ENCODE measurements around the gene MPRIP.

Gene MPRIP

GRCh38 chr17:17017343-17018014 lies 24.8 kb upstream of the MPRIP start (continued):
- no peak for TF ChIP-seq OSR1 (CRISPR knock-in tag; IDR thresholded peaks at IDR 0.05)
- TF ChIP-seq, protein P1, sequence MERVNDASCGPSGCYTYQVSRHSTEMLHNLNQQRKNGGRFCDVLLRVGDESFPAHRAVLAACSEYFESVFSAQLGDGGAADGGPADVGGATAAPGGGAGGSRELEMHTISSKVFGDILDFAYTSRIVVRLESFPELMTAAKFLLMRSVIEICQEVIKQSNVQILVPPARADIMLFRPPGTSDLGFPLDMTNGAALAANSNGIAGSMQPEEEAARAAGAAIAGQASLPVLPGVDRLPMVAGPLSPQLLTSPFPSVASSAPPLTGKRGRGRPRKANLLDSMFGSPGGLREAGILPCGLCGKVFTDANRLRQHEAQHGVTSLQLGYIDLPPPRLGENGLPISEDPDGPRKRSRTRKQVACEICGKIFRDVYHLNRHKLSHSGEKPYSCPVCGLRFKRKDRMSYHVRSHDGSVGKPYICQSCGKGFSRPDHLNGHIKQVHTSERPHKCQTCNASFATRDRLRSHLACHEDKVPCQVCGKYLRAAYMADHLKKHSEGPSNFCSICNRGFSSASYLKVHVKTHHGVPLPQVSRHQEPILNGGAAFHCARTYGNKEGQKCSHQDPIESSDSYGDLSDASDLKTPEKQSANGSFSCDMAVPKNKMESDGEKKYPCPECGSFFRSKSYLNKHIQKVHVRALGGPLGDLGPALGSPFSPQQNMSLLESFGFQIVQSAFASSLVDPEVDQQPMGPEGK (CRISPR knock-in tag; IDR thresholded peaks at IDR 0.05; ENCODE audit: borderline replicate concordance) = no peak
- TF ChIP-seq, protein P2, sequence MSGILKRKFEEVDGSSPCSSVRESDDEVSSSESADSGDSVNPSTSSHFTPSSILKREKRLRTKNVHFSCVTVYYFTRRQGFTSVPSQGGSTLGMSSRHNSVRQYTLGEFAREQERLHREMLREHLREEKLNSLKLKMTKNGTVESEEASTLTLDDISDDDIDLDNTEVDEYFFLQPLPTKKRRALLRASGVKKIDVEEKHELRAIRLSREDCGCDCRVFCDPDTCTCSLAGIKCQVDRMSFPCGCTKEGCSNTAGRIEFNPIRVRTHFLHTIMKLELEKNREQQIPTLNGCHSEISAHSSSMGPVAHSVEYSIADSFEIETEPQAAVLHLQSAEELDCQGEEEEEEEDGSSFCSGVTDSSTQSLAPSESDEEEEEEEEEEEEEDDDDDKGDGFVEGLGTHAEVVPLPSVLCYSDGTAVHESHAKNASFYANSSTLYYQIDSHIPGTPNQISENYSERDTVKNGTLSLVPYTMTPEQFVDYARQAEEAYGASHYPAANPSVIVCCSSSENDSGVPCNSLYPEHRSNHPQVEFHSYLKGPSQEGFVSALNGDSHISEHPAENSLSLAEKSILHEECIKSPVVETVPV (CRISPR knock-in tag; IDR thresholded peaks at IDR 0.05) = no peak
- no peak for TF ChIP-seq ARNTL (CRISPR knock-in tag; IDR thresholded peaks at IDR 0.05; ENCODE audit: borderline replicate concordance, low read depth)
- no peak for TF ChIP-seq ZNF565 (CRISPR knock-in tag; conservative IDR thresholded peaks at IDR 0.05; ENCODE audit: low read depth)
- no peak for TF ChIP-seq CREB5 (CRISPR knock-in tag; IDR thresholded peaks at IDR 0.05; ENCODE audit: low read depth)
- no peak for TF ChIP-seq GLIS3 (CRISPR knock-in tag; IDR thresholded peaks at IDR 0.05)
- TF ChIP-seq ESRRG (CRISPR knock-in tag; IDR thresholded peaks at IDR 0.05) = no peak

DNA sequence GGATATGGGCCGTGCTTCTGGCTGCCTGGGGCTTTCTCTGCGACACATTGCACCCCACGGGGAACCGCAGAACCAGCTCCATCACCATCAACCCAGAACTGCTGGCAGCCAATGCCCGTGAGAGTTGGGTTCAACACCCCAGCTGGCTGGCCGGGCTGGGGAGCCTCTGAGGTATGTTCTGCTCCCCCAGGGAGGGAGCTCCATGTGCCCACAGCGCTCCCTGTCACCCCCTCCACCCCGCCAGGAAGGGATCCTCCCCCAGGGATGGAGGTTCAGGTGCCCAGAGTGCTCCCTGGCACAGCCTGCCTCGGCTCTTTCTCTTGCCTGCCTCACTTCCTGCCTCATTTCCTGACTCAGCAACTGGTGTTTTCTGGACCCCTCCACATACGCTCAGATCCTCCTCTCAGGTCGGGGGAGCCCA lies 24.2 kb upstream of the MPRIP start:
- TF ChIP-seq ZFP30 (CRISPR knock-in tag; IDR thresholded peaks at IDR 0.05) (no peak), ZNF565 (CRISPR knock-in tag; conservative IDR thresholded peaks at IDR 0.05; ENCODE audit: low read depth) (no peak), ISL1 (CRISPR knock-in tag; IDR thresholded peaks at IDR 0.05) (no peak), CREB5 (CRISPR knock-in tag; IDR thresholded peaks at IDR 0.05; ENCODE audit: low read depth) (no peak), ZNF8 (CRISPR knock-in tag; IDR thresholded peaks at IDR 0.05) (no peak), PPARA (CRISPR knock-in tag; IDR thresholded peaks at IDR 0.05; ENCODE audit: borderline replicate concordance) (no peak), ESRRG (CRISPR knock-in tag; IDR thresholded peaks at IDR 0.05) (no peak), CSDC2 (CRISPR knock-in tag; IDR thresholded peaks at IDR 0.05) (no peak), RARB (CRISPR knock-in tag; IDR thresholded peaks at IDR 0.05) (no peak), ZNF70 (CRISPR knock-in tag; IDR thresholded peaks at IDR 0.05) (no peak), ARNTL (CRISPR knock-in tag; IDR thresholded peaks at IDR 0.05; ENCODE audit: borderline replicate concordance, low read depth) (no peak)
- TF ChIP-seq, protein P2 (CRISPR knock-in tag; IDR thresholded peaks at IDR 0.05) = no peak
- TF ChIP-seq, protein P1 (CRISPR knock-in tag; IDR thresholded peaks at IDR 0.05; ENCODE audit: borderline replicate concordance) = no peak
- TF ChIP-seq, protein P3, sequence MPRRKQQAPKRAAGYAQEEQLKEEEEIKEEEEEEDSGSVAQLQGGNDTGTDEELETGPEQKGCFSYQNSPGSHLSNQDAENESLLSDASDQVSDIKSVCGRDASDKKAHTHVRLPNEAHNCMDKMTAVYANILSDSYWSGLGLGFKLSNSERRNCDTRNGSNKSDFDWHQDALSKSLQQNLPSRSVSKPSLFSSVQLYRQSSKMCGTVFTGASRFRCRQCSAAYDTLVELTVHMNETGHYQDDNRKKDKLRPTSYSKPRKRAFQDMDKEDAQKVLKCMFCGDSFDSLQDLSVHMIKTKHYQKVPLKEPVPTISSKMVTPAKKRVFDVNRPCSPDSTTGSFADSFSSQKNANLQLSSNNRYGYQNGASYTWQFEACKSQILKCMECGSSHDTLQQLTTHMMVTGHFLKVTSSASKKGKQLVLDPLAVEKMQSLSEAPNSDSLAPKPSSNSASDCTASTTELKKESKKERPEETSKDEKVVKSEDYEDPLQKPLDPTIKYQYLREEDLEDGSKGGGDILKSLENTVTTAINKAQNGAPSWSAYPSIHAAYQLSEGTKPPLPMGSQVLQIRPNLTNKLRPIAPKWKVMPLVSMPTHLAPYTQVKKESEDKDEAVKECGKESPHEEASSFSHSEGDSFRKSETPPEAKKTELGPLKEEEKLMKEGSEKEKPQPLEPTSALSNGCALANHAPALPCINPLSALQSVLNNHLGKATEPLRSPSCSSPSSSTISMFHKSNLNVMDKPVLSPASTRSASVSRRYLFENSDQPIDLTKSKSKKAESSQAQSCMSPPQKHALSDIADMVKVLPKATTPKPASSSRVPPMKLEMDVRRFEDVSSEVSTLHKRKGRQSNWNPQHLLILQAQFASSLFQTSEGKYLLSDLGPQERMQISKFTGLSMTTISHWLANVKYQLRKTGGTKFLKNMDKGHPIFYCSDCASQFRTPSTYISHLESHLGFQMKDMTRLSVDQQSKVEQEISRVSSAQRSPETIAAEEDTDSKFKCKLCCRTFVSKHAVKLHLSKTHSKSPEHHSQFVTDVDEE (CRISPR knock-in tag; IDR thresholded peaks at IDR 0.05) = no peak
- no peak for ATAC-seq

Measured in SK-N-SH treated with all-trans-retinoic acid at 6 μM for 48 hours (cell line).